ENCODE data around the gene DNM3.
A peak's percentile ranks its signal among the peaks of the same experiment; 100 is the strongest.

DNM3 gene

GRCh38 chr1:172254521-172255222 lies 413.4 kb downstream of the DNM3 start:
- DNase-seq (ENCODE audit: low read depth) = peak; percentile 92
- H3K4me3 ChIP-seq (ENCODE audit: low read depth, low read length) = no peak overlapping the region
- TF ChIP-seq CTCF (conservative IDR thresholded peaks at IDR 0.05; ENCODE audit: low read depth, low read length) = no peak

GRCh38 chr1:172255223-172255560 lies 413.9 kb downstream of the DNM3 start:
- DNase-seq (ENCODE audit: low read depth) = no peak
- no peak overlapping the region for H3K4me3 ChIP-seq (ENCODE audit: low read depth, low read length)
- no peak for TF ChIP-seq CTCF (conservative IDR thresholded peaks at IDR 0.05; ENCODE audit: low read depth, low read length)

GRCh38 chr1:172265905-172266304 lies 424.6 kb downstream of the DNM3 start:
- H3K4me3 ChIP-seq (ENCODE audit: low read depth, low read length) = no peak overlapping the region
- no peak for TF ChIP-seq CTCF (conservative IDR thresholded peaks at IDR 0.05; ENCODE audit: low read depth, low read length)
- DNase-seq (ENCODE audit: low read depth) = no peak

- DNase-seq (ENCODE audit: low read depth) = no peak
- H3K4me3 ChIP-seq (ENCODE audit: low read depth, low read length) = no peak overlapping the region
- no peak for TF ChIP-seq CTCF (conservative IDR thresholded peaks at IDR 0.05; ENCODE audit: low read depth, low read length)
Observed at GRCh38 chr1:172266528-172267174, 425.4 kb downstream of the DNM3 start.

GRCh38 chr1:172268237-172268636 lies 426.9 kb downstream of the DNM3 start:
- no peak for TF ChIP-seq CTCF (conservative IDR thresholded peaks at IDR 0.05; ENCODE audit: low read depth, low read length)
- no peak overlapping the region for H3K4me3 ChIP-seq (ENCODE audit: low read depth, low read length)
- DNase-seq (ENCODE audit: low read depth) = no peak

GRCh38 chr1:172269084-172269483 lies 427.8 kb downstream of the DNM3 start:
- no peak overlapping the region for H3K4me3 ChIP-seq (ENCODE audit: low read depth, low read length)
- DNase-seq (ENCODE audit: low read depth) = no peak
- TF ChIP-seq CTCF (conservative IDR thresholded peaks at IDR 0.05; ENCODE audit: low read depth, low read length) = no peak

- peak; percentile 76 for DNase-seq (ENCODE audit: low read depth)
- no peak overlapping the region for H3K4me3 ChIP-seq (ENCODE audit: low read depth, low read length)
Observed at GRCh38 chr1:172269644-172270043, 428.3 kb downstream of the DNM3 start.

More at GRCh38 chr1:172269644-172270043, 428.3 kb downstream of the DNM3 start:
- peak; percentile 21 for TF ChIP-seq CTCF (conservative IDR thresholded peaks at IDR 0.05; ENCODE audit: low read depth, low read length)

Measured in choroid plexus epithelial cell (primary cell).